Endothelial cell of umbilical vein (primary cell): ENCODE measurements around the gene RIMBP2.

Experiments used
- EZH2 ChIP-seq: IDR thresholded peaks from 2 replicates; pipeline ENCODE4 v1.6.1; 2012; ENCODE audit warnings: borderline replicate concordance, low read depth, mild to moderate bottlenecking, moderate library complexity, low read length, inconsistent platforms; ENCODE audit not compliant: severe bottlenecking
- MYC ChIP-seq: IDR thresholded peaks from one replicate; pipeline ENCODE4 v1.6.1; 2011; ENCODE audit warnings: mild to moderate bottlenecking, low read depth, low read length
- POLR2A ChIP-seq: IDR thresholded peaks from 2 replicates; pipeline ENCODE4 v1.6.1; 2012; ENCODE audit warnings: low read depth, mild to moderate bottlenecking, control low read depth, low read length
- POLR2AphosphoS5 ChIP-seq: IDR thresholded peaks from 2 replicates; pipeline ENCODE4 v1.6.1; 2012; ENCODE audit warnings: low read depth, mild to moderate bottlenecking, control low read depth, low read length, moderate library complexity; ENCODE audit not compliant: insufficient read depth
- TF ChIP-seq, protein P1 (sequence below), 2 donors: IDR thresholded peaks; 1 replicate in 1 of 2; 2 replicates in 1 of 2; pipeline ENCODE4 v1.5.1; 2011; ENCODE audit warnings: low read length in 2 of 2, mild to moderate bottlenecking in 2 of 2, moderate library complexity in 2 of 2, control low read depth in 1 of 2, inconsistent platforms in 1 of 2, low read depth in 1 of 2; ENCODE audit not compliant: insufficient read depth in 1 of 2; ENCODE audit errors: extremely low read depth in 1 of 2
- TF ChIP-seq, protein P2 (sequence below): IDR thresholded peaks from 2 replicates; pipeline ENCODE4 v1.6.1; 2011; ENCODE audit not compliant: insufficient read depth, insufficient read length

DNA sequence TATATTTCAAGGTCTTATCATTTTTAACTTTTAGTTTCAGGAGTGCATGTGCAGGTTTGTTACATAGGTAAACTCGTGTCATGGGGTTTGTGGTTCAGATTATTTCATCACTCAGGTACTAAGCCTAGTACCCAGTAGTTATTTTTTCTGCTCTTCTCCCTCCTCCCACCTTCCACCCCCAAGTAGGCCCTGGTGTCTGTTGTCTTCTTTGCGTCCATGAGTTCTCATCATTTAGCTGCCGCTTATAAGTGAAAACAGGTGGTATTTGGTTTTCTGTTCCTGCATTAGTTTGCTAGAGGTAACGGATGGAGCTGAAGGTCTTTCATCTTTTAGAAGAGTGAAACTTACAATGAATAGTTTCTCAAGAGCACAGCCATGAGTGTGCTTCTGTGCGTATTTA is 354.0 kb downstream of the RIMBP2 start:
- TF ChIP-seq, protein P1, sequence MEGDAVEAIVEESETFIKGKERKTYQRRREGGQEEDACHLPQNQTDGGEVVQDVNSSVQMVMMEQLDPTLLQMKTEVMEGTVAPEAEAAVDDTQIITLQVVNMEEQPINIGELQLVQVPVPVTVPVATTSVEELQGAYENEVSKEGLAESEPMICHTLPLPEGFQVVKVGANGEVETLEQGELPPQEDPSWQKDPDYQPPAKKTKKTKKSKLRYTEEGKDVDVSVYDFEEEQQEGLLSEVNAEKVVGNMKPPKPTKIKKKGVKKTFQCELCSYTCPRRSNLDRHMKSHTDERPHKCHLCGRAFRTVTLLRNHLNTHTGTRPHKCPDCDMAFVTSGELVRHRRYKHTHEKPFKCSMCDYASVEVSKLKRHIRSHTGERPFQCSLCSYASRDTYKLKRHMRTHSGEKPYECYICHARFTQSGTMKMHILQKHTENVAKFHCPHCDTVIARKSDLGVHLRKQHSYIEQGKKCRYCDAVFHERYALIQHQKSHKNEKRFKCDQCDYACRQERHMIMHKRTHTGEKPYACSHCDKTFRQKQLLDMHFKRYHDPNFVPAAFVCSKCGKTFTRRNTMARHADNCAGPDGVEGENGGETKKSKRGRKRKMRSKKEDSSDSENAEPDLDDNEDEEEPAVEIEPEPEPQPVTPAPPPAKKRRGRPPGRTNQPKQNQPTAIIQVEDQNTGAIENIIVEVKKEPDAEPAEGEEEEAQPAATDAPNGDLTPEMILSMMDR (IDR thresholded peaks at IDR 0.05; ENCODE audit: extremely low read depth in 1 of 2, insufficient read depth in 1 of 2, low read depth in 1 of 2, low read length in 2 of 2): no peak
- no peak for TF ChIP-seq POLR2AphosphoS5
- TF ChIP-seq POLR2A: no peak
- TF ChIP-seq, protein P2, sequence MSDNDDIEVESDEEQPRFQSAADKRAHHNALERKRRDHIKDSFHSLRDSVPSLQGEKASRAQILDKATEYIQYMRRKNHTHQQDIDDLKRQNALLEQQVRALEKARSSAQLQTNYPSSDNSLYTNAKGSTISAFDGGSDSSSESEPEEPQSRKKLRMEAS: no peak
- TF ChIP-seq MYC: no peak
- TF ChIP-seq EZH2: no peak
